HS-27A (cell line): ENCODE data around the gene GRID1.

Experiments
- DNase-seq: peaks from one replicate; pipeline ENCODE4 v3.0.0-alpha.2; 2012; ENCODE audit warnings: low read depth, missing footprints

Gene GRID1

DNA sequence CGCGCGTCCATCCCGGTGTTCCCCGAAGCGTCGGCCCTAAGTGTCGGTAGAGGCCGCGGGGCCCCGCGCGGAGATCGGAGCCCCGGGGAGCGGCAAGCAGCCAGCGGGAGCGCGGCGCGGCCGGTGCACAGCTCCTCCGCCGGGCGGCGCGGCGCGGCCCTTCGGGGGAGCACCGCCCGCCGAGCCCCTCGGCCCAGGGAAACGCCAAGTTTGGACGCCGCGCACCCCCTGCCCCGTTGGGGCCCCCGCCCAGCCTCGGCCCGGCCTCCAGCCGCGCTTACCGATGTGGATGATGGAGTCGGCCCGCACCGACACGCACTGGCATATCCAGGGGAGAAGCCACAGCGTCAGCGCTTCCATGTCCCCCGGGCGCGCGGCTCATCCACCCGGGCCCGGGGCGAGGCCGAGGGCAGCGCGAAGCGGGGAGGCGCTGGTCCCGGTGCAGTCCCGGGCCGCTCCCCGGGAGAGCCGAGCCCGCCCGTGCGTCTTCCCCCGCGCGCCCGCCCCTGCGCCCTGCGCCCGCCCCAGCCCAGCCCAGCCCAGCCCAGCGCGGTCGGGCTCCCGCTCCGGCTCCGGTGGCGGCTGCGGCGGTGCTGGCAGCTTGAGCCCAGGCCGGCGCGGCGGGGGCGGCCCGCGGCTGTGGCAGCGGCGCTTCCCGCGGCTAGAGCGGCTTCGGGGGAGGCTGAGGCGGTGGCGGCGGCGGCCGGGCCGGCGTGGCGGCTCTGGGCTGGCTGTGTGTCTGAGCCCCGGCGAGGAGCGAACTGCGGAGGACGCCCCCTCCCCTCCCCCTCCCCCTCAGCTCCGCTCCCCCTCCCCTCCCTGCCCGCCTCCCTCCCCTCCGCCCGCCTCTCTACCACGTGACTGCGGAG, at the start of gene GRID1:
Gene GRID1, minus strand, starts transcription at position 763 of the 869 bp plus-strand sequence.
- DNase-seq, result no peak

- DNase-seq, result no peak
Measured at GRCh38 chr10:86415583-86415982, 49.0 kb upstream of the GRID1 start.

GRCh38 chr10:86415116-86415515, 48.5 kb upstream of the GRID1 start:
- DNase-seq, result no peak

GRCh38 chr10:86413046-86413728, 46.6 kb upstream of the GRID1 start:
- no peak for DNase-seq

DNA sequence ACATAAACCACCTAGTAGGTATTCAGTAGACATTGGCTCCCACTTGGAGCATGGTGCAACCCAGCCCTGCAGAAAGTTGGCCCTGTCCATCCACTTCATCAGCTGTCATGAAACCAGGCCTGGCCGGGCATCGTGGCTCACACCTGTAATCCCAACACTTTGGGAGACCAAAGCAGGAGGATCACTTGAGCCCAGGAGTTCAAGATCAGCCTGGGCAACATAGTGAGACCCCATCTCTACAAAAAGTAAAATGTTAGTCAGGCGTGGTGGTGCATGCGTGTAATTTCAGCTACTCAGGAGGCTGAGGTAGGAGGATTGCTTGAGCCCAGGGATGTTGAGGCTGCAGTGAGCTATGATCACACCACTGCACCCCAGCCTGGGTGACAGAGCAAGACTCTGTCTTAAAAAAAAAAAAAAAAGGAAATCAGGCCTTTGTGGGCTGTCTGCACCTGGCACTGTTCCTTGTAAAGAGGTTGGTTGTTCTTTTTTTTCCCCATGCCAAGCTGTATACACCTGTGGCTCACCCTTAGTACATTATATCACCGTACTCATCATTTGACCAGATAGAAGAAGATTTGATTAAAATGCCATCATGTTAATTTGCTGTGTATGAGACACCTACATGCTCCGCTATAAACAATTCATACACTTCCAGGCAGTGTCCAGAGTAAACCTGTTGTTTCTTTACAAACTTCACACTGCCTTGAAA, 45.4 kb upstream of the GRID1 start:
- DNase-seq, result no peak

DNA sequence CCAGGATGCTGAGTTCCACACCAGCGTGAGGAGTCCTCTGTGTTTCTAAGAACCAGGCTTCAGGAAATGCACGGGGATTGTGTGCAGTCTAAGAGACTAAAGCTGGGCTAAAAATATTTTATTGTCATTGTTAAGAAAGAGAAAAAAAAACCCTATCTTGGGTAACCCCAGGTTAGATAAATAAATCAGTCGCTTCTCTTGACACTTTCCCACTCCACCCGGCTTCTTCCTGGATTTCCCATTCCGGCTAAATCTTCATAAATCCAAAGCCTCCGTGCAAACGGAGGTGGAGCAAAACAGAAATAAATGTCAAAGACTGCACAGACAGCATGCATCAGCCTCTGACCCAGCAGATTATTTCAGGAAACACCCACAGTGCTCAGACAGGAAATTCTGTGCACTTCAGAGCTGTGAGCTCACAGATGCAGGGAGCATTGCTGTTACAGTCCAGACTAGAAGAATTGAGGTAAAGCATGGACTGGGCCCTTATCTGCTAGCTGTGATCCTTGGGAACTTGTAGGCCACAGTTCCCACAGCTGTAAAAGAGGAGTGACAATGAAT, 44.8 kb upstream of the GRID1 start:
- DNase-seq, result no peak

DNA sequence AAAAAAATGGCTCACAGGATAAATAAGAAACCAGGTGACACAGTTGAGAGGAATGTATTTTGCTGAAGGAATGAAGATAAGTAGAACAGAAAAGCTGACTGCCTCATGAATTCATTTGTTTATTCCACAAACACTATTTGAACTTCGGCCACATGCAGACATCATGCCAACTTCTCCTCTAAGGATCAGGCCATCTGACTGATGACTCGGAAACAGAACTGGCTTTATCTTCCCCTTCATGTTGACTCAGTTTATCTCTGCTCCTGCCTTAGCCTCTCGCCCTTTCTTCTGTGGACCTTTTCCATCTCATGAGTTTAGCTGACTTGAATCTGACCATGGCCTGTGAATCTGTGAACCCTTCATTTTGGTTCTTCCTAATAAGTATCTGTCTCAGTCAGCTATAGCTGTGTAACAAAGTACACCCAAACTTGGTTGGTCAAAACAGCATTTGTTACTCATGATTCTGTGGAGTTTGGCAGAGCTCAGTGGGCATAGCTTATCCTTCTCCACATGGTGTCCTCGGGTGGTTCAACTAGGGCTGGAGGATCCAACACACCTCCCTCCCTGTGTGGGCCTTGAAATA, 44.0 kb upstream of the GRID1 start:
- DNase-seq, result no peak

GRCh38 chr10:86409183-86409582, 42.6 kb upstream of the GRID1 start:
- no peak for DNase-seq

DNA sequence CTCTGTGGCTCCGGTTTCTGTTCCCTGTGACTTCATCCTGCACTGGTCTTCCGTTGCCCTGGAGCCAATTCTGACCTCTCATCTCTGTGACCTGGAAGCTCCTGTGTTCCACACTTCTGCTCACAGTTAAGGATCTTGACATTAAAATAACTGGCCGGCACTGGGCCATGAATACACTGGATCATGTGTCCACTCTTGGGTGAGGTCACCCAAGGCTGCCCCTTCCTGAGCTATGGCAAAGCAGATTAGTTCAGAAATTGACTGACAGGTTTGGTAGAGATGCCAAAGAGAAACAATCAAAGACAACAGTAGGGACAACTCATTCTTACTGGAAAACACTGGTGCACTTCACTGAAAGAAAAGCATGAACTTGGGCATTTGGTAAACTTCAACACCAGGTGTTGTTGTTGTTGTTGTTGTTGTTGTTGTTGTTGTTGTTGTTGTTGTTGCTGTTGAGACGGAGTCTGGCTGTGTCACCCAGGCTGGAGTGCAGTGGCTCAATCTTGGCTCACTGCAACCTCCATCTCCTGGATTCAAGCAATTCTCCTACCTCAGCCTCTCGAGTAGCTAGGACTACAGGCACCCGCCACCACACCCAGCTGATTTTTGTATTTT, 36.7 kb upstream of the GRID1 start:
- DNase-seq, result no peak

DNA sequence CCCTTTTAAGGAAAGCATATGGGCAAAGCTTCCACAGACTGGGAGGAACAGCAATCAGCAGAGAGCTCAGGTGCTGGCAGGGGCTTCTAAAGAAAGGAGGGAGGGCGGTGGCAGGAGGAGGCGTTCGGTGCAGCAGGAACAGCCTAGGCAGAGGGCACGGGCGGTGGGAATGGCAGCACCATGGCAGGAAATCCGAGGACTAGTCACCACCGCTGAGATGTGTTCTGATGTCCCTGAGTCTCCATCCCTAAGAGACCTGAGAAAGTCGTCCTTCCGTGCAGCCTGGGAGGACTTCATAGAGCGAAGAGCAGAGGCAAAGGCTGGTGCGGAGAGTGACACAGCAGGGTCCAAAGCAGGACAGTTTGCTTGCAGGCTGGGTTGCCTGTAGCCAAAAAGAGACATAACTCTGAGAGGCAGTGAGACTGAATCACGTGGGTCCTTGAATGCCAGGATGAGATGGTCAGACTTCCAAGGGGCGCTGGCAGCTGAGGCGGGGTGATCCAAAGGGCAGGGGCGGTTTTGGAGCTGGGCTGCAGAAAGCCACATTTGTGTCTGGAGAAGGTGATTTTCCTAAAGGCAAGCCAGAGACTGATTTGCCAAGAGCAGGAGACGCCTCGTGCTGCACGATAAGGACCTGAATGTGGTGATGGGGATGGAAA, 35.8 kb upstream of the GRID1 start:
- no peak for DNase-seq

DNA sequence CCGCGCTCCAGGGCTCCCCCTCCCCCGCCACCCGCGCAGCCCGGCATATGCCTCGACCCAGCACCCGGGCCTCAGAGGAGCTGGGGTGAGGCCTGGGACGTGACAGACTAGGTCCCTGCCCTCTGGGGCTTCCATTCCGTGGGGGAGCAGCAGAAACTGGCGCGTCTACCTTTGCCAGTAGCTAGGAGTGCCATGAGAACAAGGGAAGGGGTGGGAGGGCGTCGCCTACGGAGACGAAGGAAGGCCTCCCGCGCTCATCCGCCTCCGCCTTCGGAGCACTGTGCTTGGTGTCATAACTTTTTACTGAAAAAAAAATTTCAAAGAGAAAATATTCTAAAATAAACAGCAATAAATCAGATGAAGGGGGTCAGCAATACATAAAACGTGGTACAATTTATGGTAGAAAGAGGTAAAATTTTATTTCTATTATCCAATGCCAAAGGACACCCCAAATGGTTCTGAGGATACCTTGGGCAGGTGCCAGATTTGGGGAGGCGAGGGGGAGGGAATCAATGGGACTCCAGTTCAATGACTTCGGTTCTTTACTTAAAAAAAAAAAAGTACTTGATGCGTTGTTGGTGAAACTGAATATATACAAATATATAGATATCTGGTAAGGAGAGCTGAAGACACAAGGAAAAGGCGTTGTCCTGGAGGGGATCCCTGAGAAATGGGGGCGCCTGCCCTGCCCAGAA, 35.1 kb upstream of the GRID1 start:
- no peak for DNase-seq

DNA sequence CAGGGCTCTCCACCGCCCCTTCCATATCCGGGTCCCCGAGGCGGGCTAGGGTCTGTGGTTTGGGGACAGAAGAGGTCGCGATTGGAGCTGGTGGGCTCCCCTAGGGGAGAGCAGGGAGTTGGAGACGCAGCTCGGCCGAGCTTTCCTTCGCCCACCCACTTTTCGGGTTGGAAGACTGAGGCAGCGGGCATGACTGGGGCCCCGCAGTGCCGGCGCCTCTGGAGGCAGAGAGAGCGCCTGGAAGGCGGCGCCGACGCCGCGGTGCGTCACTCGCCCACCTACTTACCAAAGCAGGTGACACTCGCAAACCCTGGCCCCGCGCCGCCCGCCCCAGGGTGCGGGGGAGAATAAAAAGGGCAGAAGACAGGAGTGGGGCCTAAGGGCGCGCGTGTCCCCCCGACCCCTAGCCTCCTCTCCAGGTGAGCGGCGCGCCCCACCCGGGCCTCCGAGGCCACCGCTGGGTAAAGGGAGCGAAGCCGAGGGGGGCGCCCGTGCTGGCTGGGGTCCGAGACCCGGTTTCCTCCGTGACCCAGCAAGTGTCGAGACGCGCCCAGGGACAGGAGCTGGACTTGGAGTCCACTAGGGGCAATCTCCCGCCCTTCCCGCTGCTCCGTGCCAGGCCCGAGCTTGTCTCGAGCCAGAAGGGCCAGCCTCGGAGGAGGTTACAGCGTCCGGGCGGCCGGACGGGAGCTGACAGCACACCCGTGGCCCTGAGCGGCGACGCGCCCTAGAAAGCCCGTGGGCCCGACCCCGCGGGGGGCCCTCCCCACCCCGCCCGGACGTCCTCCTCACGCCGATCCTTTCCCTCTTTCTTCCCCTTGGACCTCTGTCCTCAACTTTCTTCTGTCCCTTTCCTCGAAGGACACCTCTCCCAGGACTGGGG, 34.4 kb upstream of the GRID1 start:
- no peak for DNase-seq

DNA sequence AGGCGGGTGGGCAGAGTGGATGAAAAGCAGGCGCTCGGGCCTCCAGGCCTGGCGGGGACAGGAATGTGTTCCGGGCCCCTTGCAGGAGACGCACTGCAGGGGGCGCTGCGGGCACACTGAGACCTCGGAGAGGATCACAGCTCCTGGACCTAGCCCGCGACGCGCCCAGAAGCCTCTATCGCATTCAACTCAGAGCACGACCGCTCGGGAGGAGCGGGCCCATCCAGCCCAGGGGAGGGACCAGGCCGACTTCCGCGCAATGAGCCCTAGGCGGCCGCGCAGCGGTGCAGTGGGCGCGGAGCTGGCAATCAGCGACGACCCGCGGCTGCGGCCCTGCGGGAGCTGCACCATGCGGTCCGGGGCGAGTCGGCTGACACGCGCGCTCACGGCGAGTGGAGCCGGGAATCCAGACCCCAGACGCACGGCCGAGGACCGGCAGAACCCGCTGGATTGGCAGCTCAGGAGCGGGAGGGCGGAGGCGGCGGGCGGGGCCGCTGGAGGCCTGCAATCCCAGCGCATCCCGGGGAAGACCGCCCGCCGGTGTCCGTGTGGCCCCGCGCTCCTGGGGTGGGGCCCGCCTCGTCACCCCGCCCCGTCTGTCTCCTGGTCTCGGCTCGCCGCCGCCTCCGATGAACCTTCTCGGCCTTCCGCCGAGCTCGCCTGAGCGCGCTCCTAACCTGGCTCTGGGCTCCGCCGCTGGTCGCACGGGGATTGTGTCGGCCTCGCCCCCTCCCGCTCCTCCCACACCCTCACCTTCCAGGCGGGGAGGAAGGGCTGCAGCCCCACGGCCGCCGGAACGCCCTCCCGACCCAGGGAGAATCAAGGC, 33.5 kb upstream of the GRID1 start:
- DNase-seq, result peak; percentile 62

DNA sequence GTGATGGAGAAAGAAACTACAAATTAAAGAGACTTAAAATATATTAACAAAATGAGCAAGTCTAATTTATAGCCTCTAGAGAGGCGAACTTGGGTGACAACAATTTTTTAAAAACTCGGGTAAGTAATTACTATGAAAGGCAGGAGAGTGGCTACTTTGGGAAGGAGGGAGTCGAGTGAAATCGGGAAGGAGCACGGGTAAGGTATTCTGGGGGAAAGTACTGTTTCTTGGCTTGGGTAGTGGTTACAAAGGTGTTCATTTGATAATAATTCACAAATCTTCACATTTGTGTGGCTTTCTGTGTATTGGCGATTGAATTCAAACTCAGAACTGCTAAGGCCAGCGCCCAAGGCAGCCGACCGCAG, 32.9 kb upstream of the GRID1 start:
- no peak for DNase-seq

DNA sequence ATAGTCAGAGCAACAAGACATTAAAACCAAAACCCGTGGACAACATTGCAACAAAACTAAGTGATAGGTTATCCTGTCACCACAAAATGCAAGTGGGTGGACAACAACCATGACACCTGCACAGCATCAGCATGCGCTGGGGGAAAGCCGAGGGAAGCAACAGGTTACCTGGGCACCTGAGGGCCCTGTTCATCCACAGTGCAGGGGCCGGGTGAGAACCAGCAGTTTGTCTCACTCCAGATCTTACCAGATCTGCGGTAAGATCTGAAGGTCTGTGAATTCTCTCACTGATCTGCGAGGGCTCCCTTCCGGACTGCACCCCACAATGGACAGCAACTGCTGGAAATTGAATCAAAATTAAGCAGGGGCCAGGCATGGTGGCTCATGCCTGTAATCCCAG, 30.5 kb upstream of the GRID1 start:
- no peak for DNase-seq

DNA sequence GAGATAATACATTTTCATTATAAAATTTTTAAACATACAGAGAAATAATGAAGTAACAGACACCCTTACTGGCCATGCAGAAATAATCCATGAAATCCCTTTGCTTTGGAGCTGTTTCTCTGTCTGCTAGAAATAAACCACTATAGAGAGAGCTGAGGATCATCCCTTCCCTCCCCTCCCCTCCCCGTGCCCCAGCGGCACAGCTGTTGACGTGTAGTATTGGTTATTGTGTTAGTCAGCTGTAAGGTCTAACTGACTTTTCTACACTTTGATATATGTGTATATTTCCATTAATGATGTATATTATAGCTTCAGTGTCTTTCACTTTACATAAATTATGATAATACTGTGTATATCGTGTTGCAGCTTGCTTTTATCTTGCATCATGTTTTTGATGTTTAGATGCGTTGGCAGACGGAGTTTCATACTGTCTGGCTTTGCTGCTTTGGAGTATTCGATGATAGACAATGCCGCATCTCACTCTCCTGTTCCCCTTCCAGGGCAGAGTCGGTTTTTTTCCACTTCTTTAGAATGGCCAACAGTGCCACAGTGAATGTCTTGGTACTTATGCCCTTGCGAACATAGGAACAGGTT, 27.4 kb upstream of the GRID1 start:
- DNase-seq, result no peak

DNA sequence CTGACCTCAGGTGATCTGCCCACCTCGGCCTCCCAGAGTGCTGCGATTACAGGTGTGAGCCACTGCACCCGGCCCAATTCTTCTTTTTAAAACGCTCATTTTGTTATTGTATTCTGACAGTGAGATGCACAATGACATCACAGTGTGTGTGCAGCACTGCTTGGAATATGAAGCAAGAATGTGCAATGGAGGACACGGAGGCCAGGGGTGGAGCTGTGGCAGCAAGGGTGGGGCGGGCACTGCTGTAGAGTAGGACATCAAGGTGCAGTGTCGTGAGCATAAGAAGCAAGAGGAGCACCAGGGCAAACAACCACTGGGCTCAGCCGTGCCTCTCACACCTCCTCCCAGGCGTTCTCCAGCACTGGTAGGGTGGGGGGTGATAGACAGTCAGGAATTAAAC, 26.8 kb upstream of the GRID1 start:
- no peak for DNase-seq

DNA sequence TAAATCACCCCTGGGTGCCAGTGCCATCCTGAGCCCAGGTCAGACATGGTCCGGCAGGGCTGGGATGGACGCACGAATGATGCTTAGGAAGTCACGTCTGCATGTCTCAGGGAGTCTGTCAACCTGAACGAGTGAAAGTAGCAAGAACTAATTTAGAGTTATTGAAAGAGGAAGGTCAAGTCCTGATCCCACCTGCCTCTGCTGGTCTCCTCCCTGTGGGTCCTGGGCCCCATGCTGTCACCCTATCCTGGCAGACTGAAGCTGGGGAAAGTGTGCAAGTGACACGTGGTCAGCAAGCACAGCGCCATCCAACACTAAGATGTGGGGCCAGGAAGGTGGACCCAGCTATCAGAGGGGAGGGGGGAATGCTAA, 26.1 kb upstream of the GRID1 start:
- DNase-seq, result no peak
